ENCODE data around the gene PRL.

The PRL gene

DNA sequence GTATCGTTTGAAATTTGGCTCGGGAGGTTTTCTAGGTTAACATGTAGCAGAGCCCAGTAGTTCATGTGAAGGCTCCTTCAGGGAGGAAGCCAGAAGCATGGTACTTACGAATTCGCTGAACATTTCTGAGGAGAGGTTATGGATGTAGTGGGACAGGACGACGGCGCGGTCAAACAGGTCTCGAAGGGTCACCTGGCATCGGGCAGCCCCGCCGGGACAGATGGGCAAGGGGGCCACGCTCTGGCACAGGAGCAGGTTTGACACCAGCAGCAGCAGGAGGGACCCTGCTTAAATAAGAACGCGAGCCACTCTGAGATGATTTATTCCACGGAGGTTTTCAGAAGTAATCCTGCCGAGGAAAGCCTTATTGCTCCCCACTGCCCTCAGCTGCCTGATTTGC lies 2.5 kb downstream of the PRL start:
- DNase-seq (ENCODE audit: low read depth), result no peak

- DNase-seq (ENCODE audit: low read depth), result no peak
These were observed 6.8 kb downstream of the PRL start for GRCh38 chr6:22290045-22290444.

GRCh38 chr6:22288721-22289120 lies 8.1 kb downstream of the PRL start:
- no peak for DNase-seq (ENCODE audit: low read depth)

DNA sequence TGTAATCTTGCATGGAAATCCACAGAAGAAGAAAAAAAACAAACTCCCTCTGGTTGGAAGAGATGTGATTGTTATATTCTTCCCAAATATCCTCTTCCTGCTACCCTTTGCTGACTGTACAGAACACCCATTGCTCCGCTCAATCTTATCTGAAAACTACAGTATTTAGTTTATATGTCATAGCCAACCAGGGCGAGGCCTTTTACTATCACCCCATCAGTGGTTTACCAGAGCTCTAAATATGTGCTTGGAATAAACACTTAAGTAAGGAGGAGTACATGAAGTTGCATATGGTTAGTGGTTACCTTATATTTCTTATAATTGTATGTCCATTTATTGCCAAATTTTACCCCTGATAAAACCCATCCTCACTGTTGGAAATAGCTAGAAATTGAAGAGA lies 12.2 kb downstream of the PRL start:
- no peak for DNase-seq (ENCODE audit: low read depth)

DNA sequence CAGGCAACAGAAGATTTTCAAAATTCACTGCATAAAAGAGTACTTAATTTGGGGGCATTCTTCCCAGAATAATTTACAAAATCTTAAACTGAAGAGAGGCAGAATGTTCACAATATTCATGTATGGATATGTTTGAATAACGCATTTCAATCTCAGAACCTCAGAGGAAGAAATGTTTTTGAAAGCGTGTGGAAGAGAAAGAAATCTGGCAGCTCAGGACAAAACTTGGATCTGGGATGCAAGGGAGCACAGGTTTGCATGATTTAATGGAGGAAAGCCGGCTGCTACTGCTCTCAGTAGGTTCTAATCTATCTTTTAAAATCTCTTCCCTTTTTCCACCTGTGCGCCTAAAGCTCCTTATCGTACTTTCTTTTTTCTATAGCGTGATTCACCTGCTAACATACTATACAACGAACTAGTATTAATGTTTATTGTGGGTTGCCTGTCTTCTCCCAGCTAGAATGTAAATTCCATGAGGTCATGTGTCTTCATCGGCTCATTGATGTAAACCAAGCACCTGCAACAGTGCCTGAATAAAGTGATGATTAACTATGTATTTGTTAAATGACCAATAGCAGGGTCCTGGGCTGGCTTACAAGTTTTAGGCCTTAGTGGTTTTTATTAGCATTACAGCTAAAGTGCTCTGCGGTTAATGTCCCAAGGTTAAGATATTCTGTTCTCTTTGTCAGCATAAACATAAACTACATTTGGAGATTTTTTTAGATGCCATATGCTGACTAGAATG lies 15.3 kb downstream of the PRL start:
- DNase-seq (ENCODE audit: low read depth), result no peak

GRCh38 chr6:22279427-22279826 lies 17.4 kb downstream of the PRL start:
- DNase-seq (ENCODE audit: low read depth), result no peak

GRCh38 chr6:22271081-22271480 lies 25.8 kb downstream of the PRL start:
- no peak for DNase-seq (ENCODE audit: low read depth)

DNA sequence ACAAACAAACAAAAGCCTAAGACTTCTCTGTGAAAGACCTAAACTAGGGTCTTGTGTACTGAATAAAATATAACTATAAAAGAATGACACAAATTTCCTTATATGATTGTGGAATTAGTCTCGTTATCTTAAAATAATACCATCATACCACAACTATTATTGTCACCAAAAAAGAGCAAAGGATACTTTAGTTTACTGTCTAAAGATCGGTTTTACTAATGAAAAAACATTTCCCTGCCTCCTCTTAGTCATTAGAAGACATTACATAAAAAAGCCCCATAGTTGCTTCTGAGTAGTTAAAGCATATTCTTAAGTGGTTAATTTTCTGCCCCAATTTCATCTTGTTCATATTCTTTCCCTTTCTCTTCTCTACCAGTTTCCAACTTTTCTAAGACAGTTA lies 33.1 kb downstream of the PRL start:
- no peak for DNase-seq (ENCODE audit: low read depth)

GRCh38 chr6:22254886-22255285 lies 42.0 kb downstream of the PRL start:
- no peak for DNase-seq (ENCODE audit: low read depth)

GRCh38 chr6:22253955-22254655 lies 42.7 kb downstream of the PRL start:
- DNase-seq (ENCODE audit: low read depth), result no peak

- DNase-seq (ENCODE audit: low read depth), result peak; percentile 20
These were observed 45.5 kb downstream of the PRL start for GRCh38 chr6:22251348-22251747.

DNA sequence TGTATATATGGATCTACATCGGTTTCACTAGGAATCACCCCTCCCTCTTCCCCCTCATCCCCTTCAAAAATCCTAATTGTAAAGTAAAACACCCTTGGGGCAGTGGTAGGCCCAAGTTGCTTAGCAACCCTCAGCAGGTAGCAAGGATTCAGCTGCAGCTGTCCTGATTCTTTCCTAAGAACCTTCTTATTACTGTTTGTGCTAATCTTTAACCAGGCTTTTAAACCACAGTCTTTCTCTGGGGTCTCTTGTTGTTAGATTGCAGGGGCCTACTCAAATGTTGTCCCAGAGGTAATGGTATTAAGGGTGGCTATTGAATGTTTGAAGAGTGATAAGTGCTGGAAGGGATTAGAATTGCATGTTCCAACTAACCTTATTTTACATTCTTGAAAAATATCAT lies 46.4 kb downstream of the PRL start:
- DNase-seq (ENCODE audit: low read depth), result no peak

DNA sequence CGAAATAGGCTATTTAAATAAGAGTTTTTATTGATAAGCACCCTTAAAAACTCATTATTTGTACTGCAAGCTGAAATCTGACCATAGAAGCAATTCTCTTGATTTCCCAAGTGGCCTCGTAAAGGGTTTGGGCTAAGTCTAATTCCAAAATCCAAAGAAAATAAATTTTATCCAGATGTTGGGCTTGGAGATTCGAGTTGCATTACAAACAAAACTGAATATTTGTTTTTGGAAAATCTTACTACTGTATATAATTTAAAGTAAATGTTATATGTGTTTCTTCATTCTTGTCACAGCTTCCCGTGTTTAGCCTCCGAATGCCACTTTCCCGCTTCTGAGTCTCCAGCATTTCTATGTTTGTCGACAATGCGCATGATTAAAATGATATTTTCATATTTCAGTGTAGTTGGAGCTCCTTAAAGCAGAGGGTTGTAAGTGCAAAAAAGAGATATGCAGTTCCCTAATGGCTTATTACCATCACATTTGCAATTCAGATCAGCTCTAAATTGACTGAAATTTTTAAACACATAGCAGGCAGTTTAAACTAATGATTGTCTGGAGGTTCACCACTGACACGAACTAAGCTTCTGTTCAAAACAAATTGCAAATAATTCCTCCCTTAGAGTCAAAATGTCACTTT lies 47.0 kb downstream of the PRL start:
- no peak for DNase-seq (ENCODE audit: low read depth)

DNA sequence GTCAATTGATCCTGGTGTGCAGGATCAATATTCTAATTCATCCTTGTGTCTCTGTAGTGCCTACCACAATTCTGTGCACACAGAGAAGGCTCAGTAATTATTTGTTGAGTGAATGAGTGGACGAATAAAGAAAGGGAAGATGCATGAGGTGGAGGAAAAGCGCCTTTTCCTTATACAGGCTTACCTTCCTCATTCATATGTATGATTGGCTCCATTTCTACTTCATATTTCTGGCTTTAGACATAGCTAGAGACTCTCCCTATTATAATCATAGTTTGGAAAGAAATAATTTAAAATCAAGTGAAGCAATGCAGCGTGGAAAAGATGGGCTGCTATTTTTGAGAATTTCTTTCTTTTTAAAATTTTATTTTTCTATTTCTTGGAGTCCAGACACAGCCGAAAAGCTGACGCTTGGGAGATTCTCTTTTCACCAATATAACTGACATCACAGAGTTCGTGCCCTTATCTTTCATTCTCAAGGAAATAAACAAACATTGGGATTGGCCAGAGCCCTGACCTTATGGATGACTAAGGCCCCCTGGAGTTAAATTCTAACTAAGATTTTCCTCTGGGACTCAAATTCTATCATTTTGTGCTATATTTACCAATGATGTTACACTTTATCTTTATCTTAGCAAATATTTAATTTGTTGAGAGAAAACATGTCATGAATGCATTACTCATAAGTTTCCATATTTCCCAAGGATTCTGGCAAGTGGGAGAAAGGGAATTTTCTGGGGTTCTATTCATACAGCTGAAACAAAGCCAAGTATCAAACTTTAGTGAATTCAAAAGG lies 48.1 kb downstream of the PRL start:
- DNase-seq (ENCODE audit: low read depth), result no peak

GRCh38 chr6:22247916-22248482 lies 48.8 kb downstream of the PRL start:
- no peak for DNase-seq (ENCODE audit: low read depth)

DNA sequence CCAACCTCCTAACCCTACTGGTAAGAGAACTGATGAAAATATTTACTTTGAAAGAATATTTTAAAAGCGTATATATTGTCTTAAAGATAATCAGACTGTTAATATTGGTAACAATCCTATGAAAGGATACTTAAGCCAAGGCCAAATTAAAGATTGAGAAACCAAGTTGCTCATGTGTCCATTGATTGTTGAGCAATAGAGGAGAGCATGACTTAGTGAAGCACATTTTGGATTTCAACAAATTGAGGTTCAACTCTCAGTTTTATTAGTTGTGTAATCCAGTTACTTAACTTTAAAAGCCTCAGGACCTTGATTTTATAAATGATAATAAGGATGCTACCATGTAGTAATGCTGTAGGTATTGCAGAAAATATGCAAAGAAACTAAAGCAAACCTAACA lies 56.8 kb downstream of the PRL start:
- no peak for DNase-seq (ENCODE audit: low read depth)

DNA sequence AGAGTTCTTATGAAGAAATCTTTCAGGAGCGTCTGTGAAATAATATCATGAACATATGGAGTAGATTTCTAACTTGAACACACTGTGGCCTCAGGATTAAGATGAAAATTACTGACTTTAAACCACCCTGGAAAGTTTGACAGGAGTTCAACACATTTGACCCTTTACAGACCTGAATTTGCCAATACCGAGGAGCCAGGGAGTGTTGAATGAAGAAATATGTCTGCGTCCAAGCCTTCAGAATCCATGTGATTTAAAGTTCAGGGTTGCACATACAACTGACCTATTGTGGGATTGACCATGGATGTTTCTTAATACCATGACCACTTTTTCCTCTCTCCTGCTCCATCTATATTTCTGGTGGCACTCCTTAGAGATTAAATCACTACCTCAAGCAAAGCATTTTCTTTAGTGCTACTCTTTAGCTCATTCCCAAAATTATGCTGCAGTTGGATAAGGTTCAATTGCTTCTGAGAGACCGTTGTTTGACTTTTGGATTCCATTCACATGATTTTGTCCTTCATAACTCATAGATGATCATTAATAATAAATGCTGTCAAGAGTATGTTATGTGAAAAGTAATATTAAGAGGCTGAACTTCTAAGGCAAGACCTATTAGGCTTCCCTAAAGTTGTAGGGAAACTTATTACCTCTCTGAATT lies 57.4 kb downstream of the PRL start:
- no peak for DNase-seq (ENCODE audit: low read depth)

DNA sequence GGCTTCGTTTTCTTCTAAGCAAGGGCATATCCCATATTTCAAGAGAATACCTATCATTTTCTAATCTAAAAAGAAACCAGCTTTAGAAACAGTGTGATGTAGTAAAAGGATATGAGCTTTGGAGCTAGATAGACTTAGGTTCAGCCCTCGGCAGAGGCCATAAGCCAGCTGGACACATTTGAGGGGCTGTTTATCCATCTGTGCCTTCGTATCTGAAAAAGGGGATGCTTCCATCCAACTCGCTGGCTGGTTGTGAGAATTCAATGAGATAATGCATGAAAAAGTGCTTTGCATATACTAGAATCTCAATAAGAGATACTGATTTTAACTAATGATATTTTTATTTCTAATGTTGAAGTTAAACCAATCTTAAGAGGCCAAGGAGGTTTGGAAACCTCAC lies 58.0 kb downstream of the PRL start:
- DNase-seq (ENCODE audit: low read depth), result no peak

DNA sequence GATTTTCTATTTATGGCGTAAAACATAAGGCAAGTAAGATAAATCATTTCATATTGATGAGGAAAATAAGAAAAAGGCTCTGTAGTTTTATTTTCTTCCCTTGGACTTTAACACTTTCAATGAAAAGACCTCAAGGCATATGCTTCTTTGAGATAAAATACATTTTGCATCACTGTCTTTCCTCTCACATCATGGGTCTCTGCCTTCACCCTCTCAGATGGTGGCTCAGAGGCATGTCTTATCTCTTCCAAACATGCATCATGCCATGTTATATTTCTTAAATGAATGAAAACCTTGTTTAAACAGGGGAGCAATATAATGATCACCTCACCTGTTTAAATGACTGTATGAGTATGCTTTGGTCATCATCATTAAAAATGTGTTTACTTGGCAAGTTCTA lies 59.3 kb downstream of the PRL start:
- no peak for DNase-seq (ENCODE audit: low read depth)
